WI38 (cell line): ENCODE measurements around the gene ONECUT1.

ENCODE experiments used
- H3K4me3 ChIP-seq: 2 replicates; pipeline ENCODE4 v1.5.1; 2011; ENCODE audit warnings: low read depth, mild to moderate bottlenecking, control low read depth, low read length
- TF ChIP-seq, protein P1 (sequence below): IDR thresholded peaks from 2 replicates; pipeline ENCODE4 v1.5.1; 2012; ENCODE audit warnings: low read depth, mild to moderate bottlenecking, control low read depth, low read length

Gene ONECUT1

DNA sequence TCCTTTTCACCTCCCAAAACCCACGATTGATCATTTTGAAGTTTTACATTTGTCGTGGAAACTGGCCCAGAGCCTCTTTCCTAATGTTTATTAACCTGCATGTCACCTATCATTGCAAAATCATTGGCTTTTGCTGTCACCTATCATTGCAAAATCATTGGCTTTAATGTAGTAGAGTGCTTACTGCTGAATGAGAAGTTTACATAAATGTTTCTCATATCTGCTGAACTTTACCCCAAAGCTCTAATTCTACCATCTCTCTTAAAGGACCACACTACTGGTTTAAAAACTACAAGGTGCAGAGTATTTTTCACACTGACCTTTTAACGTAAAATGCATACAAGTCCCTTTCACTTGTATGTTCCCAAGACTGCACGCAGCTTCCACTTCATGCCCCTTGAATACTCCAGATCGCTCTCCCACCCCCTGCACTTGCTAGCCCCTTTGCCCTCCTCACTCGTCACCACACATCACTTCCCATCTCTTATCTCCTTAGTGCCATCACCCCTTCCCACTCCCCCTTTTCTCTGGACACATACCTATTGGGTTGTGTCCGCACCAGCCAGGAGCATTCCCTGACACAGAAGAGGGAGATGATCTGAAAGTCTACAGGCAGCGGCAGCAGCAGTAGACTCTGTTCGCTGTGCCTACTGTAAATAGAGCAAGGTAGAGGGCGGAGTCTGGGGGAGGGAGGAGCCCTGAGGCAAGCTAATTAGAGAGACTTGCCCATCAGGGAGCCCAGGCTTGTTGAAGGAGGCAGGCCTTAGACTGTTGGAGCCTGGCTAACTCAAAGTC lies 80.8 kb downstream of the ONECUT1 start:
- no peak overlapping the region for H3K4me3 ChIP-seq
- TF ChIP-seq, protein P1, sequence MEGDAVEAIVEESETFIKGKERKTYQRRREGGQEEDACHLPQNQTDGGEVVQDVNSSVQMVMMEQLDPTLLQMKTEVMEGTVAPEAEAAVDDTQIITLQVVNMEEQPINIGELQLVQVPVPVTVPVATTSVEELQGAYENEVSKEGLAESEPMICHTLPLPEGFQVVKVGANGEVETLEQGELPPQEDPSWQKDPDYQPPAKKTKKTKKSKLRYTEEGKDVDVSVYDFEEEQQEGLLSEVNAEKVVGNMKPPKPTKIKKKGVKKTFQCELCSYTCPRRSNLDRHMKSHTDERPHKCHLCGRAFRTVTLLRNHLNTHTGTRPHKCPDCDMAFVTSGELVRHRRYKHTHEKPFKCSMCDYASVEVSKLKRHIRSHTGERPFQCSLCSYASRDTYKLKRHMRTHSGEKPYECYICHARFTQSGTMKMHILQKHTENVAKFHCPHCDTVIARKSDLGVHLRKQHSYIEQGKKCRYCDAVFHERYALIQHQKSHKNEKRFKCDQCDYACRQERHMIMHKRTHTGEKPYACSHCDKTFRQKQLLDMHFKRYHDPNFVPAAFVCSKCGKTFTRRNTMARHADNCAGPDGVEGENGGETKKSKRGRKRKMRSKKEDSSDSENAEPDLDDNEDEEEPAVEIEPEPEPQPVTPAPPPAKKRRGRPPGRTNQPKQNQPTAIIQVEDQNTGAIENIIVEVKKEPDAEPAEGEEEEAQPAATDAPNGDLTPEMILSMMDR = no peak
